Thyroid gland (tissue), 4 donors: ENCODE data around the gene HDAC9. TPM values are rescaled to one million over a fixed set of nuclear protein-coding genes. Genes with fewer than 3 reads are reported as not detected.

Source experiments
- DNase-seq, 2 donors: peaks; one replicate each; pipeline ENCODE4 v3.0.0-alpha.2; 2019
- H3K27ac ChIP-seq, 3 donors: fragments of 200-600 bp; sonication (generic); 1 replicate in 2 of 3; 2 replicates in 1 of 3; pipeline ENCODE4 v1.5.1; 2016 to 2019; ENCODE audit warnings: mild to moderate bottlenecking in 1 of 3, moderate library complexity in 1 of 3
- H3K27me3 ChIP-seq: fragments of 200-600 bp; sonication (generic); one replicate; pipeline ENCODE4 v1.5.1; 2019
- H3K36me3 ChIP-seq, 2 donors: fragments of 200-600 bp; sonication (generic); one replicate each; pipeline ENCODE4 v1.5.1; 2016 to 2019
- H3K4me1 ChIP-seq, 2 donors: fragments of 200-600 bp; sonication (generic); one replicate each; pipeline ENCODE4 v1.5.1; 2017 to 2019
- H3K4me3 ChIP-seq, 3 donors: fragments of 200-600 bp; sonication (generic); replicated peaks in 1 of 3; 1 replicate in 2 of 3; 2 replicates in 1 of 3; pipeline ENCODE4 v1.5.1; 2016; ENCODE audit warnings: mild to moderate bottlenecking in 1 of 3
- H3K9me3 ChIP-seq: fragments of 200-600 bp; sonication (generic); one replicate; pipeline ENCODE4 v1.5.1; 2017
- POLR2A ChIP-seq, 2 donors: fragments of 450-650 bp; IDR thresholded peaks; one replicate each; pipeline ENCODE4 v1.6.1; 2017; ENCODE audit warnings: antibody characterized with exemption in 2 of 2, mild to moderate bottlenecking in 2 of 2, moderate library complexity in 1 of 2
- WGBS, 2 donors: methylation state at CpG; one replicate each; pipeline ENCODE4 v1.1.5; 2017; 5-methylcytosine and 5-hydroxymethylcytosine counted together
- intact Hi-C: fragments of 100-400 bp; cut with DNase I; formaldehyde crosslinking; loops from one replicate; pipeline ENCODE4 v1.15.1; 2023
- total RNA-seq, 4 donors: library from RNA; depleted of rRNA; stranded (reverse); fragments of >200 nt; gene quantifications; one replicate each; pipeline ENCODE4 v1.2.3, GENCODE V29; 2016
- TF ChIP-seq, protein P1 (sequence below), 6 experiments: fragments of 200-600 bp in 3 of 6; fragments of 450-650 bp in 3 of 6; sonication (generic) in 3 of 6; IDR thresholded peaks; one replicate each; pipeline ENCODE4 v1.5.1; 2016 to 2019; ENCODE audit warnings: antibody characterized with exemption in 6 of 6, mild to moderate bottlenecking in 2 of 6, inconsistent platforms in 1 of 6, moderate library complexity in 1 of 6

Gene HDAC9
- total RNA-seq, 4 donors from 2014 or later, result 5.4 to 28.2 (median 7.2) TPM

DNA sequence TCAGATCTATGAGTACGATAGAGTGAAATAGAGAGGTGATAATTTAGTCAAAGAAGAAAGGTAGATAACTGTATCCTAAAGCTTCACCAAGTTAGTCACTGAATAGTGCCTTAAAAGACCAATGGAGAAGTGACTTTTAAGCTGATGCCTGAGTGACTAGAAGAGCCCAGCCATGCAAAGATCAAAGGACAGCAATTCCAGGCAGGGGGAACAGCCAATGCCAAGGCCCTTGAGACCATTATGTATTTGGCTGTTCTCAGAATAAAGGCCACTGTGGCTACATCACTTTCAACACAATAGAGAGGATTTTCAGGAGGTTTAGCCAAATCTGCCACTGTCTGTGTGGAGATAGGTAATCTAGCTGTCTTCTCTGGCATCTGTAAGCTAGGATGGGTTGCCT, 17.8 kb downstream of the HDAC9 start:
- Histone ChIP-seq H3K27me3 (no peaks in the 10 kb centered on the region), H3K4me1 (peaks cover 0 to 8% of the 10 kb centered on the region in 2 donors), H3K9me3 (no peaks in the 10 kb centered on the region), H3K36me3 (no peaks in the 10 kb centered on the region), H3K4me3 (no peak overlapping the region), H3K27ac (no peak overlapping the region)
- intact Hi-C loops, result no loop called here
- no peak for TF ChIP-seq POLR2A (IDR thresholded peaks at IDR 0.05)
- TF ChIP-seq, protein P1, sequence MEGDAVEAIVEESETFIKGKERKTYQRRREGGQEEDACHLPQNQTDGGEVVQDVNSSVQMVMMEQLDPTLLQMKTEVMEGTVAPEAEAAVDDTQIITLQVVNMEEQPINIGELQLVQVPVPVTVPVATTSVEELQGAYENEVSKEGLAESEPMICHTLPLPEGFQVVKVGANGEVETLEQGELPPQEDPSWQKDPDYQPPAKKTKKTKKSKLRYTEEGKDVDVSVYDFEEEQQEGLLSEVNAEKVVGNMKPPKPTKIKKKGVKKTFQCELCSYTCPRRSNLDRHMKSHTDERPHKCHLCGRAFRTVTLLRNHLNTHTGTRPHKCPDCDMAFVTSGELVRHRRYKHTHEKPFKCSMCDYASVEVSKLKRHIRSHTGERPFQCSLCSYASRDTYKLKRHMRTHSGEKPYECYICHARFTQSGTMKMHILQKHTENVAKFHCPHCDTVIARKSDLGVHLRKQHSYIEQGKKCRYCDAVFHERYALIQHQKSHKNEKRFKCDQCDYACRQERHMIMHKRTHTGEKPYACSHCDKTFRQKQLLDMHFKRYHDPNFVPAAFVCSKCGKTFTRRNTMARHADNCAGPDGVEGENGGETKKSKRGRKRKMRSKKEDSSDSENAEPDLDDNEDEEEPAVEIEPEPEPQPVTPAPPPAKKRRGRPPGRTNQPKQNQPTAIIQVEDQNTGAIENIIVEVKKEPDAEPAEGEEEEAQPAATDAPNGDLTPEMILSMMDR (IDR thresholded peaks at IDR 0.05), result no peak
- 78 to 93% methylated on average over 1 of the region's 1 CpG for WGBS, 2 donors
- no peak for DNase-seq

DNA sequence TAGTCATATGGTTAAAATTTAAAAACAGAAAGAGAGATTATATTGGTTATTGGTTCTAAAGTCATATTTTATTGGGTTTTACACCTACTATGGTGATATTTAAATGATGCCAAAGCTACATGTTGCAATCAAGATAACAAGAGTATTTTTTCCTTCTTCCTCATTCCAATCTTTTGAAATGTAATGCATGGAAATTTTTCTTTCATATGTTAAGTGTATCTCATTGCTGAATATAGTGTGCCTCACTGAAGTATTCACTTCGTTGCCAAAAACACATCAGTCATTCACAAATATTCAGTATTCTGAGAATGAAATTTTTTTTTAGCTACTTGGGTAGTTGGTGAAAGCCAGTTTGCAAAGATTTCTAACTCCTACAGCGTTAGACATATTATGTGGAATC, 19.5 kb downstream of the HDAC9 start:
- WGBS, 2 donors, result 74 to 78% methylated on average over 2 of the region's 2 CpGs
- intact Hi-C loops, result no loop called here
- no peak for DNase-seq
- Histone ChIP-seq H3K9me3 (no peaks in the 10 kb centered on the region), H3K27ac (no peak overlapping the region), H3K36me3 (no peaks in the 10 kb centered on the region), H3K27me3 (no peaks in the 10 kb centered on the region), H3K4me1 (no peaks in the 10 kb centered on the region), H3K4me3 (no peak overlapping the region)
- TF ChIP-seq, protein P1 (IDR thresholded peaks at IDR 0.05), result no peak
- no peak for TF ChIP-seq POLR2A (IDR thresholded peaks at IDR 0.05)

DNA sequence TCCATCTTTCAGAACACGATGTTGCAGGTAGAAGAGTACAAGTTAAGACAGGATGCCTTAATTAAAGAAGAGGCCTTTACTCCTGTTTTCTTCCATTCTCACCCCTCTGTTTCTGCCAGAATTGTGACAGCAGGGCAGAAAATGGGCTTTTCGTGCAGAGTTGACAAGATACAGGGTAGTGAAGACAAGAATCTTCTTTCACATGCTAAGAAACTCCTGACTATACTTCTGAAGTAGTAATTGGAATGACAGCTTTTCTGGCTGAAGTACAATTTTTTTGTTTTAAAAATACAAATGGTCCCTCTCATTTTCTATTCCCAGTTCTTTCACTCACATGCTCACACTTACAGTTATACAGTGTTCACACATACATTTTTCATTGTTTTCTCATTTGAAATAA, 22.1 kb downstream of the HDAC9 start:
- Histone ChIP-seq H3K27me3 (no peaks in the 10 kb centered on the region), H3K4me1 (no peaks in the 10 kb centered on the region), H3K27ac (no peak overlapping the region), H3K36me3 (no peaks in the 10 kb centered on the region), H3K4me3 (no peak overlapping the region), H3K9me3 (no peaks in the 10 kb centered on the region)
- TF ChIP-seq, protein P1 (IDR thresholded peaks at IDR 0.05), result no peak
- no peak for TF ChIP-seq POLR2A (IDR thresholded peaks at IDR 0.05)
- intact Hi-C loops, result no loop called here
- WGBS, 2 donors, result 84 to 89% methylated on average over 2 of the region's 2 CpGs
- no peak for DNase-seq

DNA sequence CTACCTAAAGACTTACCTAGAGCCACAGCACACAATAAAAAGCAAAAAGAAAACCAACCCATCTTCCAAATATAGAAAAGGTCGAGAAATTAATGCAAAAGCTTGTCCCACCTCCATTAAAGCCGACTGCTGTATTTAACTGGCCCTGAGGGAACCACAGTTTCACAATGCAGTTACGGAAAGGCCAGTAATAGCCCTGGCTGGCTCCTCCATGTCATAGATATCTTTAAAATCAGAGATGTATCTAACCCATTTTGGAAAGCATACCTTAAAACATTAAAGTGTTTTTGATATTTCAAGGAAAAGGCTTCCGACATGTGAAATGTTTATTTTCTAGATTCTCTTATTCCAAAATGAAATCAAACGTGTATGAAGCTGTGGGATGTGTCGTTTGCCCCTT, 23.0 kb downstream of the HDAC9 start:
- Histone ChIP-seq H3K4me3 (no peak overlapping the region), H3K9me3 (no peaks in the 10 kb centered on the region), H3K27ac (no peak overlapping the region), H3K4me1 (no peaks in the 10 kb centered on the region), H3K27me3 (no peaks in the 10 kb centered on the region), H3K36me3 (no peaks in the 10 kb centered on the region)
- no peak for DNase-seq
- TF ChIP-seq, protein P1 (IDR thresholded peaks at IDR 0.05), result no peak
- no peak for TF ChIP-seq POLR2A (IDR thresholded peaks at IDR 0.05)
- 88 to 93% methylated on average over 6 of the region's 6 CpGs for WGBS, 2 donors
- intact Hi-C loops, result no loop called here

DNA sequence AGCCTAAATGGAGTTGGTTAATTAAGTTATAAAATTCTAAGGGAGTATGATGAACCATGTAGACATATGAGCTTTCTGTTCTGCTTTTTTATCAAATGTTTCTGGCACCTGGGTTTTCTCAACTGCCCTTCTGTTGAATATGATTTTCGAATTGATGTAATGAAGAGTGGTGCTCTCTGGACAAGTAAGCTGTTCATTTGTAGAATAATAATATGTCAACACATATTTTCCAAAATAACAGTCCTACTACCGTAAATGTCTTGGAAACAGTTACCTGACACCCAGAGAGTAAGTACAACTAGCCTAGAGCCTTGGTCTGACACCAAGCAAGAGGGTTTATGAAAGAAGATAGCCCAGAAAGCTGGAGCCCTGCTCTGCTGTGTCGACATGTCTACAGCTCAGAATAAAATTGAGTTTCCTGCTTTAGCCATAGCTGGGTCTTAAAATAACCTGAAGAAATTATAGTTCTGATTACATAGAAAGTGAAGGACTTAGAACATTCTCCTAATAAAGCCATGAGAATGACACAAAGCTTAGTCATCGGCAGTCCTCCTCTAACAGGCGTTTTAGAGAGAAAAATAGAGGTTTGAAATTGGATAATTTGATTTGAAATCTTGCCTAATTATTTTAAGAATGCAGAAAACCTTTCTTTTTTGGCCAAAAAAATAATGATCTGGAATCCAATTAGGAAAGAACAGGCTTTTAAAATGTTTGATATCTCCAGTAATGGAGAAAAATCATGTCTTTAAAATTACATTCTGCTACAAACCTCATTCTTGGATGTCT, 25.1 kb downstream of the HDAC9 start:
- TF ChIP-seq POLR2A (IDR thresholded peaks at IDR 0.05), result no peak
- TF ChIP-seq, protein P1 (IDR thresholded peaks at IDR 0.05), result no peak
- no peaks in the 10 kb centered on the region for H3K4me1 ChIP-seq
- DNase-seq, result no peak
- intact Hi-C loops, result no loop called here
- peak overlapping the region in 1 of 3 donors; percentile 11 for H3K27ac ChIP-seq
- no peaks in the 10 kb centered on the region for H3K27me3 ChIP-seq
- 74 to 81% methylated on average over 5 of the region's 5 CpGs for WGBS, 2 donors
- no peaks in the 10 kb centered on the region for H3K9me3 ChIP-seq
- no peaks in the 10 kb centered on the region for H3K36me3 ChIP-seq
- no peak overlapping the region for H3K4me3 ChIP-seq
